NCI-H2227 (cell line): ENCODE results near the gene JAZF1.
"Not testable (repeated sequence)": the region's sequence is repeated elsewhere in the genome, so short reads cannot be mapped to it uniquely, and the experiment has no call there.

ENCODE experiments used
- DNase-seq: peaks from one replicate; lab custom pipeline; 2025; ENCODE audit not compliant: unreplicated experiment; lab: John Stamatoyannopoulos, UW

Gene JAZF1

GRCh38 chr7:27889800-27890199 is 290.8 kb downstream of the JAZF1 start:
- no peak for DNase-seq

- no peak for DNase-seq
These were observed 291.9 kb downstream of the JAZF1 start for GRCh38 chr7:27888736-27889135.

- DNase-seq, result not testable (repeated sequence)
These were observed 293.9 kb downstream of the JAZF1 start for GRCh38 chr7:27886710-27887109.

GRCh38 chr7:27885652-27886051 is 294.9 kb downstream of the JAZF1 start:
- no peak for DNase-seq

GRCh38 chr7:27883696-27884095 is 296.9 kb downstream of the JAZF1 start:
- DNase-seq, result no peak

- no peak for DNase-seq
These were observed 303.8 kb downstream of the JAZF1 start for GRCh38 chr7:27876756-27877155.

GRCh38 chr7:27875832-27876231 is 304.8 kb downstream of the JAZF1 start:
- DNase-seq, result no peak

- no peak for DNase-seq
These were observed 305.5 kb downstream of the JAZF1 start for GRCh38 chr7:27875061-27875460.

- DNase-seq, result no peak
These were observed 306.3 kb downstream of the JAZF1 start for GRCh38 chr7:27873981-27874957.

GRCh38 chr7:27872356-27873275 is 308.0 kb downstream of the JAZF1 start:
- DNase-seq, result no peak

- DNase-seq, result no peak
These were observed 308.7 kb downstream of the JAZF1 start for GRCh38 chr7:27871866-27872265.

- no peak for DNase-seq
These were observed 309.5 kb downstream of the JAZF1 start for GRCh38 chr7:27871086-27871485.

- no peak for DNase-seq
These were observed 310.0 kb downstream of the JAZF1 start for GRCh38 chr7:27870595-27870994.

- DNase-seq, result no peak
These were observed 311.5 kb downstream of the JAZF1 start for GRCh38 chr7:27869056-27869455.

GRCh38 chr7:27868131-27868550 is 312.5 kb downstream of the JAZF1 start:
- DNase-seq, result no peak

- no peak for DNase-seq
These were observed 313.5 kb downstream of the JAZF1 start for GRCh38 chr7:27866828-27867672.

- no peak for DNase-seq
These were observed 314.3 kb downstream of the JAZF1 start for GRCh38 chr7:27866256-27866655.

GRCh38 chr7:27863880-27864279 is 316.7 kb downstream of the JAZF1 start:
- DNase-seq, result no peak

GRCh38 chr7:27861747-27862146 is 318.8 kb downstream of the JAZF1 start:
- no peak for DNase-seq

GRCh38 chr7:27860800-27861199 is 319.8 kb downstream of the JAZF1 start:
- DNase-seq, result no peak
